ENCODE measurements around the gene INPP4B.
"Not testable (repeated sequence)": the region's sequence is repeated elsewhere in the genome, so short reads cannot be mapped to it uniquely, and the experiment has no call there.

The INPP4B gene

GRCh38 chr4:142813388-142813787, 32.7 kb downstream of the INPP4B start:
- Histone ChIP-seq H3K27me3 (replicated peaks; ENCODE audit: control insufficient read depth, insufficient read depth, low read length) (no peaks in the 10 kb centered on the region), H3K36me3 (ENCODE audit: control insufficient read depth, insufficient read depth, low read length) (no peaks in the 10 kb centered on the region), H3K4me3 (replicated peaks; ENCODE audit: low read depth, low read length) (no peak overlapping the region)
- no peak for DNase-seq (ENCODE audit: extremely low read depth, insufficient read length)
- TF ChIP-seq CTCF (IDR thresholded peaks at IDR 0.05; ENCODE audit: insufficient read depth, low read length, poor library complexity, severe bottlenecking), result no peak

GRCh38 chr4:142812091-142812490, 34.0 kb downstream of the INPP4B start:
- Histone ChIP-seq H3K27me3 (replicated peaks; ENCODE audit: control insufficient read depth, insufficient read depth, low read length) (no peaks in the 10 kb centered on the region), H3K36me3 (ENCODE audit: control insufficient read depth, insufficient read depth, low read length) (no peaks in the 10 kb centered on the region), H3K4me3 (replicated peaks; ENCODE audit: low read depth, low read length) (no peak overlapping the region)
- no peak for DNase-seq (ENCODE audit: extremely low read depth, insufficient read length)
- no peak for TF ChIP-seq CTCF (IDR thresholded peaks at IDR 0.05; ENCODE audit: insufficient read depth, low read length, poor library complexity, severe bottlenecking)

DNA sequence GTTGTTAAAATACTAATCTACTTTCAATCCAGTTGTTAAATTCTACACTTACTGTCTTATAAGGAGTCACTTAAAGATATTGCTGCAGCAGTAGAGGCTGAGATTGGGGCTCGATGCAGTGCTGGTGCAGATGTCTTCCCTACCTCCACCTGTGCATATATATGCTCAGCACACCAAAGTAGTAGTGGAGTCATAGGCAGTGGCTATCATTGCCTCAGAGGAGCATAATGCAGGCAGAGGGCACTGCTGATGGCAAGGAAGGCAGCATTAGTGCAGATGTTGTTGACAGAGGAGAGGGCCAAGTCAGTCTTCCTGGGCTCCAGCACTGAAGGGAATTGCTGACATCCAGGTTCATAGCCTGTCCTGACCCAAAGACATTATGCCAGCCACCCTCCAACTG, 35.1 kb downstream of the INPP4B start:
- Histone ChIP-seq H3K27me3 (replicated peaks; ENCODE audit: control insufficient read depth, insufficient read depth, low read length) (no peaks in the 10 kb centered on the region), H3K4me3 (replicated peaks; ENCODE audit: low read depth, low read length) (no peak overlapping the region), H3K36me3 (ENCODE audit: control insufficient read depth, insufficient read depth, low read length) (no peaks in the 10 kb centered on the region)
- DNase-seq (ENCODE audit: extremely low read depth, insufficient read length), result no peak
- no peak for TF ChIP-seq CTCF (IDR thresholded peaks at IDR 0.05; ENCODE audit: insufficient read depth, low read length, poor library complexity, severe bottlenecking)

- no peak overlapping the region for H3K4me3 ChIP-seq (replicated peaks; ENCODE audit: low read depth, low read length)
- TF ChIP-seq CTCF (IDR thresholded peaks at IDR 0.05; ENCODE audit: insufficient read depth, low read length, poor library complexity, severe bottlenecking), result no peak
- H3K36me3 ChIP-seq (ENCODE audit: control insufficient read depth, insufficient read depth, low read length), result no peaks in the 10 kb centered on the region
- no peaks in the 10 kb centered on the region for H3K27me3 ChIP-seq (replicated peaks; ENCODE audit: control insufficient read depth, insufficient read depth, low read length)
- no peak for DNase-seq (ENCODE audit: extremely low read depth, insufficient read length)
Measured at GRCh38 chr4:142809559-142809958, 36.5 kb downstream of the INPP4B start.

GRCh38 chr4:142803879-142804278, 42.2 kb downstream of the INPP4B start:
- H3K4me3 ChIP-seq (replicated peaks; ENCODE audit: low read depth, low read length); DNase-seq (ENCODE audit: extremely low read depth, insufficient read length); H3K36me3 ChIP-seq (ENCODE audit: control insufficient read depth, insufficient read depth, low read length); H3K27me3 ChIP-seq (replicated peaks; ENCODE audit: control insufficient read depth, insufficient read depth, low read length): not testable (repeated sequence)

- Histone ChIP-seq H3K27me3 (replicated peaks; ENCODE audit: control insufficient read depth, insufficient read depth, low read length) (no peaks in the 10 kb centered on the region), H3K4me3 (replicated peaks; ENCODE audit: low read depth, low read length) (no peak overlapping the region), H3K36me3 (ENCODE audit: control insufficient read depth, insufficient read depth, low read length) (no peaks in the 10 kb centered on the region)
- DNase-seq (ENCODE audit: extremely low read depth, insufficient read length), result no peak
- TF ChIP-seq CTCF (IDR thresholded peaks at IDR 0.05; ENCODE audit: insufficient read depth, low read length, poor library complexity, severe bottlenecking), result no peak
Measured at GRCh38 chr4:142801966-142802365, 44.1 kb downstream of the INPP4B start.
